Mucosa of rectum (tissue), 2 donors: ENCODE data around the gene ATG13.

Experiments
- H3K27ac ChIP-seq, 2 donors: one replicate each; pipeline ENCODE4 v1.7.0; 2013; ENCODE audit warnings: inconsistent platforms in 2 of 2, low read depth in 2 of 2, low read length in 2 of 2
- H3K27me3 ChIP-seq, 2 donors: one replicate each; pipeline ENCODE4 v1.7.0; 2013; ENCODE audit warnings: low read length in 2 of 2; ENCODE audit not compliant: control insufficient read depth in 2 of 2, insufficient read depth in 2 of 2
- H3K36me3 ChIP-seq, 2 donors: one replicate each; pipeline ENCODE4 v1.7.0; 2013; ENCODE audit warnings: low read length in 2 of 2; ENCODE audit not compliant: control insufficient read depth in 2 of 2, insufficient read depth in 2 of 2
- H3K4me1 ChIP-seq, 2 donors: one replicate each; pipeline ENCODE4 v1.7.0; 2013; ENCODE audit warnings: low read length in 2 of 2, mild to moderate bottlenecking in 1 of 2; ENCODE audit not compliant: control insufficient read depth in 2 of 2, insufficient read depth in 2 of 2
- H3K4me3 ChIP-seq, 2 donors: one replicate each; pipeline ENCODE4 v1.7.0; 2013; ENCODE audit warnings: low read length in 2 of 2
- H3K9ac ChIP-seq, 2 donors: one replicate each; pipeline ENCODE4 v1.7.0; 2013; ENCODE audit warnings: low read length in 2 of 2, low read depth in 1 of 2, mild to moderate bottlenecking in 1 of 2
- H3K9me3 ChIP-seq, 2 donors: one replicate each; pipeline ENCODE4 v1.7.0; 2013; ENCODE audit warnings: low read length in 2 of 2; ENCODE audit not compliant: control insufficient read depth in 2 of 2
- donor health status: healthy.
- donor health status: Normal muscosa, but diverticular disease.

Gene ATG13

GRCh38 chr11:46641639-46642038, 24.3 kb downstream of the ATG13 start:
- H3K36me3 ChIP-seq = peaks cover 23 to 25% of the 10 kb centered on the region in 2 donors
- no peak overlapping the region for H3K9ac ChIP-seq
- no peak overlapping the region for H3K4me3 ChIP-seq
- H3K27ac ChIP-seq = no peak overlapping the region
- no peaks in the 10 kb centered on the region for H3K4me1 ChIP-seq
- no peaks in the 10 kb centered on the region for H3K27me3 ChIP-seq
- no peaks in the 10 kb centered on the region for H3K9me3 ChIP-seq

- no peaks in the 10 kb centered on the region for H3K4me1 ChIP-seq
- H3K9ac ChIP-seq = no peak overlapping the region
- H3K4me3 ChIP-seq = no peak overlapping the region
- H3K27me3 ChIP-seq = no peaks in the 10 kb centered on the region
- H3K27ac ChIP-seq = no peak overlapping the region
- peaks cover 29 to 34% of the 10 kb centered on the region in 2 donors for H3K36me3 ChIP-seq
- H3K9me3 ChIP-seq = no peaks in the 10 kb centered on the region
These were observed 25.4 kb downstream of the ATG13 start for GRCh38 chr11:46642627-46643335.

- Histone ChIP-seq H3K9ac (no peak overlapping the region), H3K27ac (no peak overlapping the region), H3K36me3 (peaks cover 30 to 36% of the 10 kb centered on the region in 2 donors), H3K4me3 (no peak overlapping the region), H3K9me3 (no peaks in the 10 kb centered on the region), H3K27me3 (no peaks in the 10 kb centered on the region), H3K4me1 (no peaks in the 10 kb centered on the region)
These were observed 26.2 kb downstream of the ATG13 start for GRCh38 chr11:46643531-46643930.

GRCh38 chr11:46643986-46644385, 26.6 kb downstream of the ATG13 start:
- Histone ChIP-seq H3K27me3 (no peaks in the 10 kb centered on the region), H3K27ac (no peak overlapping the region), H3K4me3 (no peak overlapping the region), H3K4me1 (no peaks in the 10 kb centered on the region), H3K9me3 (no peaks in the 10 kb centered on the region), H3K9ac (no peak overlapping the region), H3K36me3 (peaks cover 31 to 36% of the 10 kb centered on the region in 2 donors)

GRCh38 chr11:46649180-46649738, 31.9 kb downstream of the ATG13 start:
- H3K9me3 ChIP-seq = no peaks in the 10 kb centered on the region
- peaks cover 53 to 66% of the 10 kb centered on the region in 2 donors for H3K36me3 ChIP-seq
- no peak overlapping the region for H3K4me3 ChIP-seq
- H3K9ac ChIP-seq = no peak overlapping the region
- no peaks in the 10 kb centered on the region for H3K27me3 ChIP-seq
- H3K27ac ChIP-seq = no peak overlapping the region
- H3K4me1 ChIP-seq = no peaks in the 10 kb centered on the region

- no peaks in the 10 kb centered on the region for H3K4me1 ChIP-seq
- no peak overlapping the region for H3K27ac ChIP-seq
- H3K27me3 ChIP-seq = no peaks in the 10 kb centered on the region
- no peak overlapping the region for H3K4me3 ChIP-seq
- no peaks in the 10 kb centered on the region for H3K9me3 ChIP-seq
- peaks cover 59 to 72% of the 10 kb centered on the region in 2 donors for H3K36me3 ChIP-seq
- no peak overlapping the region for H3K9ac ChIP-seq
These were observed 38.3 kb downstream of the ATG13 start for GRCh38 chr11:46655631-46656030.

GRCh38 chr11:46657186-46657585, 39.8 kb downstream of the ATG13 start:
- Histone ChIP-seq H3K4me1 (no peaks in the 10 kb centered on the region), H3K27me3 (no peaks in the 10 kb centered on the region), H3K9me3 (no peaks in the 10 kb centered on the region), H3K9ac (no peak overlapping the region), H3K36me3 (peaks cover 46 to 65% of the 10 kb centered on the region in 2 donors), H3K27ac (no peak overlapping the region), H3K4me3 (no peak overlapping the region)

GRCh38 chr11:46658259-46658658, 40.9 kb downstream of the ATG13 start:
- Histone ChIP-seq H3K27ac (no peak overlapping the region), H3K9me3 (no peaks in the 10 kb centered on the region), H3K27me3 (no peaks in the 10 kb centered on the region), H3K4me1 (no peaks in the 10 kb centered on the region), H3K36me3 (peaks cover 53 to 65% of the 10 kb centered on the region in 2 donors), H3K4me3 (no peak overlapping the region), H3K9ac (no peak overlapping the region)

GRCh38 chr11:46659908-46660307, 42.6 kb downstream of the ATG13 start:
- no peaks in the 10 kb centered on the region for H3K4me1 ChIP-seq
- H3K27ac ChIP-seq = no peak overlapping the region
- peaks cover 66 to 73% of the 10 kb centered on the region in 2 donors for H3K36me3 ChIP-seq
- H3K27me3 ChIP-seq = no peaks in the 10 kb centered on the region
- no peaks in the 10 kb centered on the region for H3K9me3 ChIP-seq
- H3K9ac ChIP-seq = no peak overlapping the region
- no peak overlapping the region for H3K4me3 ChIP-seq

- Histone ChIP-seq H3K27ac (no peak overlapping the region), H3K36me3 (peaks cover 63 to 75% of the 10 kb centered on the region in 2 donors), H3K9ac (no peak overlapping the region), H3K27me3 (no peaks in the 10 kb centered on the region), H3K9me3 (no peaks in the 10 kb centered on the region), H3K4me3 (no peak overlapping the region), H3K4me1 (no peaks in the 10 kb centered on the region)
These were observed 44.5 kb downstream of the ATG13 start for GRCh38 chr11:46661836-46662235.
